Gastroesophageal sphincter (tissue), 4 donors: Measurements from ENCODE around the gene CHRNA4. TPM values are rescaled to one million over a fixed set of nuclear protein-coding genes. Genes with fewer than 3 reads are reported as not detected.

Experiments used
- ATAC-seq: fragments of 150-250 bp; one replicate; pipeline ENCODE4 v1.9.1; 2016; ENCODE audit warnings: mild to moderate bottlenecking, moderate library complexity
- H3K27ac ChIP-seq, 4 donors: fragments of 200-600 bp; sonication (generic) in 3 of 4; 1 replicate in 3 of 4; 2 replicates in 1 of 4; pipeline ENCODE4 v1.5.1; 2016 to 2019
- H3K27me3 ChIP-seq: fragments of 200-600 bp; sonication (generic); one replicate; pipeline ENCODE4 v1.5.1; 2019
- H3K36me3 ChIP-seq, 2 donors: fragments of 200-600 bp; sonication (generic); one replicate each; pipeline ENCODE4 v1.5.1; 2019; ENCODE audit warnings: control low read depth in 1 of 2
- H3K4me1 ChIP-seq, 3 donors: fragments of 200-600 bp; sonication (generic); 1 replicate in 2 of 3; 2 replicates in 1 of 3; pipeline ENCODE4 v1.5.1; 2016 to 2019; ENCODE audit warnings: control low read depth in 2 of 3
- H3K4me3 ChIP-seq, 2 donors: fragments of 200-600 bp; sonication (generic); one replicate each; pipeline ENCODE4 v1.5.1; 2019; ENCODE audit warnings: mild to moderate bottlenecking in 1 of 2, moderate library complexity in 1 of 2
- H3K9me3 ChIP-seq, 3 donors: fragments of 200-600 bp; sonication (generic); one replicate each; pipeline ENCODE4 v1.5.1; 2017 to 2019; ENCODE audit warnings: control low read depth in 2 of 3
- EP300 ChIP-seq: sonication (generic); formaldehyde crosslinking; IDR thresholded peaks from one replicate; pipeline ENCODE4 v1.6.1; 2017; ENCODE audit warnings: antibody characterized with exemption, mild to moderate bottlenecking
- POLR2A ChIP-seq, 2 donors: fragments of 450-650 bp; IDR thresholded peaks; one replicate each; pipeline ENCODE4 v1.6.1; 2017; ENCODE audit warnings: antibody characterized with exemption in 2 of 2, mild to moderate bottlenecking in 2 of 2, moderate library complexity in 1 of 2
- POLR2AphosphoS5 ChIP-seq: sonication (generic); formaldehyde crosslinking; IDR thresholded peaks from one replicate; pipeline ENCODE4 v1.6.1; 2017; ENCODE audit warnings: antibody characterized with exemption
- WGBS, 2 donors: methylation state at CpG; one replicate each; pipeline ENCODE4 v1.1.5; 2018; ENCODE audit warnings: low coverage in 1 of 2; 5-methylcytosine and 5-hydroxymethylcytosine counted together
- total RNA-seq, 4 donors: library from RNA; depleted of rRNA; stranded (reverse); fragments of >200 nt; gene quantifications; one replicate each; pipeline ENCODE4 v1.1.0, GENCODE V29; 2016
- TF ChIP-seq, protein P1 (sequence below), 4 experiments: fragments of 200-600 bp in 2 of 4; fragments of 450-650 bp in 2 of 4; sonication (generic) in 1 of 4; IDR thresholded peaks; one replicate each; pipeline ENCODE4 v1.5.1; 2017 to 2019; ENCODE audit warnings: antibody characterized with exemption in 4 of 4, mild to moderate bottlenecking in 2 of 4, moderate library complexity in 2 of 4

CHRNA4 gene
- total RNA-seq, 4 donors from 2014 or later: not detected

DNA sequence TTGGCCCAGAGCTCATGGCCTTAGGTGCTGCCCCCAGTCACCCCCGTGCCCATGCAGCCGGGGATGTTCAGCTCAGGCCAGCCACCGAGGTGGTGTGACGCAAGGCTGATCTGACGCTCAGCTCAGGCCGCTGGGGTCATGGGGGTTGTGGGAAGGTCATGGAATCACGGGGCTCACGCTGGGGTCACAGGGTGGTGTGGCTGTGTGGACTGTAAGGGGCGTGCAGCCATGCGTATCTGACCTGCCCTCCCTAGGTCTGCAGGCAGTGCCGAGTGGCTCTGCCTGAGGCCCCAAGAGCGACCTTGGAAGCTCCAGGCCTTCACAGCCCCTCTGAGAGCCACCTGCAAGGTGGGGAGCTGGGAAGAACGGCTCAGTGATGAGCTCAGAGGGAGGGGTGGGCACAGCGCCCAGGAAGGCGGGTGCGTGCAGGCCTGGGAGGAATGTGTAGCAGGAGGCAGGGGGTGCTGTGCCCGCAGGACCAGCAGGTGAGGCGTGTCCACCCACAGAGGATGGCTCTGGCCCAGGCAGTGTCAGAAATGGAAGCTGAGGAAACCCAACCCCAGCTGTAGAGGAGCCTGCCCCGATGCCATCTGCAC is 27.8 kb downstream of the CHRNA4 start:
- peaks cover 98% of the 10 kb centered on the region for H3K27me3 ChIP-seq
- WGBS, 2 donors: 70 to 78% methylated on average over 4 to 5 of the region's 19 CpGs
- ATAC-seq: no peak

GRCh38 chr20:63332488-63333240 is 28.5 kb downstream of the CHRNA4 start:
- no peak for TF ChIP-seq POLR2AphosphoS5
- TF ChIP-seq, protein P1, sequence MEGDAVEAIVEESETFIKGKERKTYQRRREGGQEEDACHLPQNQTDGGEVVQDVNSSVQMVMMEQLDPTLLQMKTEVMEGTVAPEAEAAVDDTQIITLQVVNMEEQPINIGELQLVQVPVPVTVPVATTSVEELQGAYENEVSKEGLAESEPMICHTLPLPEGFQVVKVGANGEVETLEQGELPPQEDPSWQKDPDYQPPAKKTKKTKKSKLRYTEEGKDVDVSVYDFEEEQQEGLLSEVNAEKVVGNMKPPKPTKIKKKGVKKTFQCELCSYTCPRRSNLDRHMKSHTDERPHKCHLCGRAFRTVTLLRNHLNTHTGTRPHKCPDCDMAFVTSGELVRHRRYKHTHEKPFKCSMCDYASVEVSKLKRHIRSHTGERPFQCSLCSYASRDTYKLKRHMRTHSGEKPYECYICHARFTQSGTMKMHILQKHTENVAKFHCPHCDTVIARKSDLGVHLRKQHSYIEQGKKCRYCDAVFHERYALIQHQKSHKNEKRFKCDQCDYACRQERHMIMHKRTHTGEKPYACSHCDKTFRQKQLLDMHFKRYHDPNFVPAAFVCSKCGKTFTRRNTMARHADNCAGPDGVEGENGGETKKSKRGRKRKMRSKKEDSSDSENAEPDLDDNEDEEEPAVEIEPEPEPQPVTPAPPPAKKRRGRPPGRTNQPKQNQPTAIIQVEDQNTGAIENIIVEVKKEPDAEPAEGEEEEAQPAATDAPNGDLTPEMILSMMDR (IDR thresholded peaks at IDR 0.05): no peak
- Histone ChIP-seq H3K4me1 (no peaks in the 10 kb centered on the region), H3K9me3 (peaks cover 0 to 16% (median 0%) of the 10 kb centered on the region in 3 donors), H3K4me3 (no peak overlapping the region), H3K36me3 (no peaks in the 10 kb centered on the region), H3K27ac (no peak overlapping the region), H3K27me3 (peaks cover 99% of the 10 kb centered on the region)
- ATAC-seq: no peak
- WGBS, 2 donors: no CpG with 5 or more reads among the region's 22 CpGs

More for the DNA sequence above, 27.8 kb downstream of the CHRNA4 start:
- H3K27ac ChIP-seq: no peak overlapping the region
- H3K4me3 ChIP-seq: no peak overlapping the region
- H3K9me3 ChIP-seq: peaks cover 0 to 16% (median 0%) of the 10 kb centered on the region in 3 donors
- no peaks in the 10 kb centered on the region for H3K4me1 ChIP-seq
- no peaks in the 10 kb centered on the region for H3K36me3 ChIP-seq
- no peak for TF ChIP-seq EP300
- TF ChIP-seq POLR2A (IDR thresholded peaks at IDR 0.05): no peak
- TF ChIP-seq, protein P1 (IDR thresholded peaks at IDR 0.05): no peak
- TF ChIP-seq POLR2AphosphoS5: no peak

GRCh38 chr20:63331741-63332400 is 29.3 kb downstream of the CHRNA4 start:
- peaks cover 0 to 16% (median 0%) of the 10 kb centered on the region in 3 donors for H3K9me3 ChIP-seq
- H3K27ac ChIP-seq: no peak overlapping the region
- no peak overlapping the region for H3K4me3 ChIP-seq
- no peak for ATAC-seq
- no peaks in the 10 kb centered on the region for H3K4me1 ChIP-seq
- WGBS, 2 donors: 83 to 92% methylated on average over 5 to 7 of the region's 8 CpGs
- TF ChIP-seq, protein P1 (IDR thresholded peaks at IDR 0.05): no peak
- no peak for TF ChIP-seq EP300
- TF ChIP-seq POLR2A (IDR thresholded peaks at IDR 0.05): no peak
- TF ChIP-seq POLR2AphosphoS5: no peak
- no peaks in the 10 kb centered on the region for H3K36me3 ChIP-seq
- H3K27me3 ChIP-seq: peaks cover 100% of the 10 kb centered on the region

DNA sequence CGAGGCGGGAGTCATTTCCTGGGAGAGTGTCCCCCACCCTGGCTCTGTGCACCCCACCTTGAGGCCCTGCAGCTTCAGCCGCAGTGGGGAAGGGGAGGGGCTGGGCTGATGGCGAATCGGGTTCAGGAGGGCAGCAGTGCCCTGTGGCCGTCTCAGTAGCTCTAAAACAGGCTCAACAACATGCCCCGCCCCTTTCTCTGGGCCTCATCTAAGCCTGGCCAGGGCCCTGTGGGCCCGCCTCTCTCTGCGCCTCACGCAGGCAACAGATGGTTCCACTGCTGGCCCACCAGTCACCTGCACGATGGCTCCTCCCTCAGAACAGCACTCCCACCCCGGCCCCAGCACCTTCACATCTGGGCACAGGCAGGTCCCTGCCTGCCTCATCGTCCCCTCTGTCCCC is 30.2 kb downstream of the CHRNA4 start:
- no peaks in the 10 kb centered on the region for H3K36me3 ChIP-seq
- TF ChIP-seq POLR2A (IDR thresholded peaks at IDR 0.05): no peak
- TF ChIP-seq EP300: no peak
- TF ChIP-seq POLR2AphosphoS5: no peak
- TF ChIP-seq, protein P1 (IDR thresholded peaks at IDR 0.05): no peak
- peaks cover 100% of the 10 kb centered on the region for H3K27me3 ChIP-seq
- WGBS, 2 donors: 56% methylated on average over 4 of the region's 13 CpGs; no CpG with 5 or more reads in 1 of the 2 donors
- no peak overlapping the region for H3K27ac ChIP-seq
- no peak for ATAC-seq
- H3K9me3 ChIP-seq: peaks cover 0 to 16% (median 0%) of the 10 kb centered on the region in 3 donors
- H3K4me3 ChIP-seq: no peak overlapping the region
- no peaks in the 10 kb centered on the region for H3K4me1 ChIP-seq
